GM12801 (cell line): Measurements from ENCODE around the gene DPH6.

Source experiments
- TF ChIP-seq, protein P1 (sequence below): IDR thresholded peaks from one replicate; pipeline ENCODE4 v1.5.1; 2011; ENCODE audit warnings: control low read depth; ENCODE audit not compliant: insufficient read length; ENCODE audit errors: extremely low read depth

DPH6 gene

DNA sequence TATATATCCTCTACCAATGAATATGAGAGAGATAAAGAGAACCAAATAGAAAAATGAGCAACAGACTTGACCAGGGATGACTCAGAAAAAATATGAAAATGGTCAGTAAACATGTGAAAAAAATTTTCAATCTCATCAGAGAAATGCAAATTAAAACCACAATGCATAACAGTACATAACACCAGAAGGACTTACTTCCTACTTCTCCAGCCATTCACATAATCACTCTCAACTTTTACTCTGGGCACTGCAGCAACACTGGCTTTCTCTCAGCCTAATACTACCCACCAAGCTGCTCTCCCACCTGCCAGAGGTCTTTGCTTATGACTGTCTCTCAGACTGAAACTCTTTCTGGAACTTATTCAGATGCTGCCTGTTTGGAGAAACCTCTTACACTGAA lies 49.4 kb downstream of the DPH6 start:
- TF ChIP-seq, protein P1, sequence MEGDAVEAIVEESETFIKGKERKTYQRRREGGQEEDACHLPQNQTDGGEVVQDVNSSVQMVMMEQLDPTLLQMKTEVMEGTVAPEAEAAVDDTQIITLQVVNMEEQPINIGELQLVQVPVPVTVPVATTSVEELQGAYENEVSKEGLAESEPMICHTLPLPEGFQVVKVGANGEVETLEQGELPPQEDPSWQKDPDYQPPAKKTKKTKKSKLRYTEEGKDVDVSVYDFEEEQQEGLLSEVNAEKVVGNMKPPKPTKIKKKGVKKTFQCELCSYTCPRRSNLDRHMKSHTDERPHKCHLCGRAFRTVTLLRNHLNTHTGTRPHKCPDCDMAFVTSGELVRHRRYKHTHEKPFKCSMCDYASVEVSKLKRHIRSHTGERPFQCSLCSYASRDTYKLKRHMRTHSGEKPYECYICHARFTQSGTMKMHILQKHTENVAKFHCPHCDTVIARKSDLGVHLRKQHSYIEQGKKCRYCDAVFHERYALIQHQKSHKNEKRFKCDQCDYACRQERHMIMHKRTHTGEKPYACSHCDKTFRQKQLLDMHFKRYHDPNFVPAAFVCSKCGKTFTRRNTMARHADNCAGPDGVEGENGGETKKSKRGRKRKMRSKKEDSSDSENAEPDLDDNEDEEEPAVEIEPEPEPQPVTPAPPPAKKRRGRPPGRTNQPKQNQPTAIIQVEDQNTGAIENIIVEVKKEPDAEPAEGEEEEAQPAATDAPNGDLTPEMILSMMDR, result no peak

DNA sequence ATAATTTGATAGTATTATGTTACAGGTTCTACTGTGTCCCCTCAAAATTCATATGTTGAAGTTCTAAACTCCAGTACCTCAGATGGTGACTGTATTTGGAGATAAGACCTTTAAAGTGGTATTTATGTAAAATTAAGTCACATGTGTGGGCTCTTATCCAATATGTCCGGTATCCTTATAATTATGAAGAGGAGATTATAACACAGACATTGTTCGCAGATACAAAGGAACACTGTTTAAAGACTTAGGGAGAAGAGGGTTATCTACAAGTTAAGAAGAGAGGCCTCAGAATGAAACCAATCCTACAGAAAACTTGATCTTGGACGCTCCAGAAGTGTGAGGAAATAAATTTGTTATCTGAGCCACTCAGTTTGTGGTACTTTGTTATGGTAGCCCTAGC lies 50.9 kb downstream of the DPH6 start:
- TF ChIP-seq, protein P1, result no peak

GRCh38 chr15:35491999-35492398 lies 54.0 kb downstream of the DPH6 start:
- TF ChIP-seq, protein P1, result no peak

DNA sequence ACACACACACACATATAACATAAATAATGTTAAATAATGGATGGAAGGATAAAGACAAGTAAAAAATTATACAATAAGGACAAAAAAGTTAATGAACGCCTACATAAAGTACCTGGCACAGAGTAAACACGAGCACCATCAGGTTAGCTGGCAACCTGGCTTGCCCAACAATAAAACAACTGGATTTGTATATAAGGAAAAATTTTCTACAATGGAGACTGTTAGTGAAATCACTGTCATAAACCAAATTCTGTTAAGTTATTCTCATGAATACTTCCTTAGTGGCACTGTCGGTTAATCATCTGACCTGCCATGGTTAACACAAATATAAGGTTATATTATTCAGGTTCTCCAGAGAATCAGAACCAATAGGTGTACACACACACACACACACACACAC lies 54.8 kb downstream of the DPH6 start:
- TF ChIP-seq, protein P1, result no peak

DNA sequence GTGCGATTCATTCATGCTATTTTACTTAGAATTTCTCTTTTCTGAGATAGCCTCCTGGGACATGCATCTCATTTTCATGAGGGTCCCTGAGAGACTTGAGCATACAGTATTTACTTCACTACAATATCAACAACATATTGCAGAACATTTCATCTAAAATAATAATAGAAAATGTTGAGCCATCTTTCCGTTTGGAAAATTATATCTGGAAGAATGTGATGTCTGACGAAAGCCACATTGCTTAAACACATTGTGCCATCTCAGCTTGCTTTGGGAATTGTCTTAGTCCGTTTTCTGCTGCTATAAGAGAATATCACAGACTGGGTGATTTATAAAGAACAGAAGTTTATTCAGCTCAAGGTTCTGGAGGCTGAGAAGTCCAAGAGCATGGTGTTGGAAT lies 55.5 kb downstream of the DPH6 start:
- TF ChIP-seq, protein P1, result no peak

- TF ChIP-seq, protein P1, result no peak
These were observed 58.5 kb downstream of the DPH6 start for GRCh38 chr15:35487417-35487816.

DNA sequence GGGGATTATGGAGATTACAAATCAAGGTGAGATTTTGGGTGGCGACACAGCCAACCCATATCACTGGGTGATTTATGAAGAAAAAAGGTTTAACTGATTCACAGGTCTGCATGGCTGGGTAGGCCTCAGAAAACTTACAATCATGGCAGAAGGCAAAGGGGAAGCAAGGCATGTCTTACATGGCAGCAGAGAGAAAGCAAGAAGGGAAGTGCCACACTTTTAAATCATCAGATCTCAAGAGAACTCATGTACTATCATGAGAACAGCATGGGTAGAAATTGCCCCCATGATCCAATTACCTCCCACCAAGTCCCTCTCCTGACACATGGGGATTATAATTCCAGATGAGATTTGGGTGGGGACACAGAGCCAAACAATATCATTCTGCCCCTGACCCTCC lies 59.7 kb downstream of the DPH6 start:
- TF ChIP-seq, protein P1, result no peak

DNA sequence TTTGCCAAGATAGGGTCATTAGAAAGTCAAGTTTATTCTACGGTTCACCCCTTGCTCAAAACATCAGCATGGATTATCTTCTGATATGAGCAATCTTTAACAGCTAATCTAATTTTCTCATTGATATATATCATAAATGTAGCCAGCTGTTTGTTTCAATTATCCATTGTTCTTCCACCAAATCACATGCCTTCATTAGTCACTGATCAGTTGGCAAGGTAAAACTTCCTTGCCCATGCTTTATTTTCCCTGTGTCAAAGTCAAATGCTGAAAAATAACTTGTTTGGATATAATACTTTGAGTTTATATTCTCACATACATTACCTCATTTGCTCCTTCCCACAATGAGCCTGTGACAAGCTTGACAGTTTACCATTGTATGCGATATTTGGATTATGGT lies 60.6 kb downstream of the DPH6 start:
- TF ChIP-seq, protein P1, result no peak
